Neuronal stem cell (in vitro differentiated cells): ENCODE results near the gene NFATC2IP.
A peak's percentile ranks its signal among the peaks of the same experiment; 100 is the strongest.

Source experiments
- DNase-seq: peaks from one replicate; pipeline ENCODE4 v3.0.0-alpha.2; 2013; ENCODE audit warnings: low spot score
- H2AFZ ChIP-seq: one replicate; pipeline ENCODE4 v1.6.1; 2013; ENCODE audit warnings: mild to moderate bottlenecking, low read length, inconsistent platforms
- H2AK5ac ChIP-seq: 2 replicates; pipeline ENCODE4 v1.6.1; 2013; ENCODE audit warnings: low read depth, mild to moderate bottlenecking, inconsistent platforms, low read length, moderate library complexity, mixed read lengths
- H2BK120ac ChIP-seq: 2 replicates; pipeline ENCODE4 v1.6.1; 2013; ENCODE audit warnings: low read depth, mild to moderate bottlenecking, inconsistent platforms, low read length, moderate library complexity, mixed read lengths
- H2BK12ac ChIP-seq: one replicate; pipeline ENCODE4 v1.6.1; 2013; ENCODE audit warnings: low read length, inconsistent platforms
- H2BK15ac ChIP-seq: 2 replicates; pipeline ENCODE4 v1.6.1; 2013; ENCODE audit warnings: mild to moderate bottlenecking, low read length, inconsistent platforms, mixed read lengths
- H2BK5ac ChIP-seq: one replicate; pipeline ENCODE4 v1.6.1; 2013; ENCODE audit warnings: inconsistent platforms, mild to moderate bottlenecking, low read length, moderate library complexity
- H3K14ac ChIP-seq: one replicate; pipeline ENCODE4 v1.6.1; 2013; ENCODE audit warnings: low read length, inconsistent platforms
- H3K18ac ChIP-seq: 2 replicates; pipeline ENCODE4 v1.6.1; 2013; ENCODE audit warnings: low read length, inconsistent platforms
- H3K23ac ChIP-seq: 2 replicates; pipeline ENCODE4 v1.6.1; 2013; ENCODE audit warnings: low read depth, mild to moderate bottlenecking, mixed read lengths, low read length, inconsistent platforms; ENCODE audit not compliant: poor library complexity
- H3K27ac ChIP-seq: replicated peaks from 3 replicates; pipeline ENCODE4 v1.5.1; 2013; ENCODE audit warnings: low read length, inconsistent platforms
- H3K27me3 ChIP-seq, 3 experiments: 2 replicates each; pipeline ENCODE4 v1.6.1; 2013; ENCODE audit warnings: low read length in 3 of 3, mild to moderate bottlenecking in 2 of 3, inconsistent platforms in 1 of 3, low read depth in 1 of 3, mixed read lengths in 1 of 3, moderate library complexity in 1 of 3; ENCODE audit not compliant: control insufficient read depth in 3 of 3, insufficient read depth in 3 of 3
- H3K36me3 ChIP-seq, 2 donors: replicated peaks in 1 of 2; 2 replicates each; pipeline ENCODE4 v1.6.1; 2013; ENCODE audit warnings: low read length in 2 of 2; ENCODE audit not compliant: control insufficient read depth in 2 of 2, insufficient read depth in 2 of 2
- H3K4ac ChIP-seq: 2 replicates; pipeline ENCODE4 v1.6.1; 2013; ENCODE audit warnings: inconsistent platforms, mild to moderate bottlenecking, low read length, moderate library complexity
- H3K4me1 ChIP-seq, 2 donors: 1 replicate in 1 of 2; 2 replicates in 1 of 2; pipeline ENCODE4 v1.6.1; 2013; ENCODE audit warnings: low read length in 2 of 2, low read depth in 1 of 2; ENCODE audit not compliant: control insufficient read depth in 2 of 2, insufficient read depth in 1 of 2
- H3K4me2 ChIP-seq: one replicate; pipeline ENCODE4 v1.6.1; 2013; ENCODE audit warnings: mild to moderate bottlenecking, low read length, inconsistent platforms; ENCODE audit not compliant: insufficient read depth, poor library complexity, severe bottlenecking
- H3K4me3 ChIP-seq, 2 donors: 2 replicates each; pipeline ENCODE4 v1.5.1; 2013; ENCODE audit warnings: low read length in 2 of 2, mild to moderate bottlenecking in 2 of 2, inconsistent platforms in 1 of 2, moderate library complexity in 1 of 2
- H3K79me1 ChIP-seq: one replicate; pipeline ENCODE4 v1.6.1; 2013; ENCODE audit warnings: low read depth, mild to moderate bottlenecking, inconsistent platforms, low read length, moderate library complexity
- H3K9ac ChIP-seq: one replicate; pipeline ENCODE4 v1.6.1; 2013; ENCODE audit warnings: mild to moderate bottlenecking, low read depth, low read length, inconsistent platforms; ENCODE audit not compliant: poor library complexity
- H3K9me3 ChIP-seq, 2 donors: replicated peaks in 1 of 2; 2 replicates each; pipeline versions ENCODE3 to v1.6.1; 2013; ENCODE audit warnings: low read length in 2 of 2, mild to moderate bottlenecking in 2 of 2, inconsistent platforms in 1 of 2, low read depth in 1 of 2, mixed read lengths in 1 of 2, moderate library complexity in 1 of 2; ENCODE audit not compliant: control insufficient read depth in 2 of 2, insufficient read depth in 1 of 2
- H4K8ac ChIP-seq: one replicate; pipeline ENCODE4 v1.6.1; 2013; ENCODE audit warnings: low read depth, mild to moderate bottlenecking, inconsistent platforms, low read length, moderate library complexity
- H4K91ac ChIP-seq: one replicate; pipeline ENCODE4 v1.6.1; 2013; ENCODE audit warnings: low read length, low read depth, mild to moderate bottlenecking, inconsistent platforms; ENCODE audit not compliant: poor library complexity
- WGBS, 2 donors: extraction: QIAGEN DNeasy Blood & Tissue Kit; methylation state at CpG; one replicate each; pipeline ENCODE4 v1.1.7; 2013; ENCODE audit warnings: missing lambda C conversion rate in 2 of 2, mixed read lengths in 1 of 2; ENCODE audit not compliant: insufficient read length in 2 of 2, insufficient replicate concordance in 1 of 2; ENCODE audit errors: extremely low coverage in 2 of 2; 5-methylcytosine and 5-hydroxymethylcytosine counted together

Gene NFATC2IP

GRCh38 chr16:29011112-29011511 lies 60.4 kb downstream of the NFATC2IP start:
- H2AFZ ChIP-seq, result peak overlapping the region; percentile 23
- no peak overlapping the region for H3K9ac ChIP-seq
- no peaks in the 10 kb centered on the region for H3K36me3 ChIP-seq
- no peak overlapping the region for H3K4me2 ChIP-seq
- no peak overlapping the region for H3K14ac ChIP-seq
- DNase-seq, result no peak
- H3K4ac ChIP-seq, result no peak overlapping the region
- H3K27ac ChIP-seq, result no peak overlapping the region
- H4K91ac ChIP-seq, result no peak overlapping the region
- no CpG with 5 or more reads among the region's 8 CpGs for WGBS, 2 donors
- H2BK15ac ChIP-seq, result no peak overlapping the region
- no peak overlapping the region for H4K8ac ChIP-seq
- H2BK12ac ChIP-seq, result peak overlapping the region; percentile 22
- peak overlapping the region; percentile 88 for H2AK5ac ChIP-seq
- H3K4me1 ChIP-seq, result no peaks in the 10 kb centered on the region
- H3K18ac ChIP-seq, result peak overlapping the region; percentile 48
- H3K23ac ChIP-seq, result peak overlapping the region; percentile 80
- no peak overlapping the region for H2BK120ac ChIP-seq
- H3K9me3 ChIP-seq, result no peaks in the 10 kb centered on the region
- peaks cover 0 to 4% (median 0%) of the 10 kb centered on the region in 3 experiments for H3K27me3 ChIP-seq
- H2BK5ac ChIP-seq, result no peak overlapping the region
- H3K79me1 ChIP-seq, result peaks cover 5% of the 10 kb centered on the region
- H3K4me3 ChIP-seq, result no peak overlapping the region

- Histone ChIP-seq H3K79me1 (peaks cover 5% of the 10 kb centered on the region), H2BK15ac (no peak overlapping the region), H3K27ac (no peak overlapping the region), H3K18ac (no peak overlapping the region), H2AFZ (no peak overlapping the region), H3K36me3 (no peaks in the 10 kb centered on the region), H3K4me2 (no peak overlapping the region), H3K4ac (no peak overlapping the region), H3K4me3 (no peak overlapping the region), H2BK5ac (no peak overlapping the region), H3K14ac (no peak overlapping the region), H2AK5ac (no peak overlapping the region), H2BK120ac (no peak overlapping the region), H3K23ac (no peak overlapping the region), H2BK12ac (no peak overlapping the region), H3K9ac (no peak overlapping the region), H3K27me3 (peaks cover 0 to 4% (median 0%) of the 10 kb centered on the region in 3 experiments), H3K4me1 (no peaks in the 10 kb centered on the region), H4K8ac (no peak overlapping the region), H3K9me3 (no peaks in the 10 kb centered on the region), H4K91ac (no peak overlapping the region)
- no CpG with 5 or more reads among the region's 4 CpGs for WGBS, 2 donors
- DNase-seq, result no peak
Observed at GRCh38 chr16:29011851-29012250, 61.1 kb downstream of the NFATC2IP start.

DNA sequence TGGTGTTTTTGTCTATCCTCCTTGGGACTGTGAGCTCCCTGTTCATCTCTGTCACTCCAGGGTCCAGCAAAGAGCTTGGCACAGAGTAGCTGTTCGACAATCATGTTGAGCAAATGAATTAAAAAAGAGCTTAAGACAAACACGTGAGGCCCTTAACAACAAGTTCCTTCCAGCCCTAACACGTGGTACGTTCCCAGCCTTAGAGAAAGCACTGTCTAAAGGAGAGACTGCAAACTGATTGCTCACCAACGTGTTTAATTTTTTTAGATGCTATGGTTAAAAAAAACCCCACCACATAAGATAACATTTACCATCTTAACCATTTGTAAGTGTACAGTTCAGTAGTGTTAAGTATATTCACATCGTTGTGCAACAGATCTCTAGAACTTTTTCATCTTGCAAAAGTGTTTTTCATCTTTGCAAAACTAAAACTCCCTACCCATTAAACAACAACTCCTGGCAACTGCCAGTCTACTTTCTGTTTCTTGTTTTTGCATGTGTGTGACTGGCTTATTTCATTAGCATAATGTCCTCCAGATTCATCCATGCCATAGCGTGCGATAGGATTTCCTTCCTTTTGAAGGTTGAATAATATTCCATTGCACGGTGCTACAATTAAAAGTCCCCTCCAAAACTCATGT lies 62.3 kb downstream of the NFATC2IP start:
- Histone ChIP-seq H2AK5ac (no peak overlapping the region), H2BK12ac (no peak overlapping the region), H3K18ac (no peak overlapping the region), H4K91ac (no peak overlapping the region), H3K36me3 (no peaks in the 10 kb centered on the region), H3K4me3 (no peak overlapping the region), H2AFZ (no peak overlapping the region), H3K14ac (no peak overlapping the region), H3K79me1 (peaks cover 5% of the 10 kb centered on the region), H3K27ac (no peak overlapping the region), H2BK5ac (no peak overlapping the region), H2BK15ac (no peak overlapping the region), H3K27me3 (peaks cover 0 to 3% (median 0%) of the 10 kb centered on the region in 3 experiments), H3K9ac (no peak overlapping the region), H3K23ac (no peak overlapping the region), H3K4me1 (no peaks in the 10 kb centered on the region), H3K4me2 (no peak overlapping the region), H3K4ac (no peak overlapping the region), H3K9me3 (no peaks in the 10 kb centered on the region), H2BK120ac (no peak overlapping the region), H4K8ac (no peak overlapping the region)
- WGBS, 2 donors, result no CpG with 5 or more reads among the region's 9 CpGs
- no peak for DNase-seq

GRCh38 chr16:29014561-29015069 lies 63.9 kb downstream of the NFATC2IP start:
- Histone ChIP-seq H2AK5ac (no peak overlapping the region), H3K14ac (no peak overlapping the region), H3K4ac (no peak overlapping the region), H3K4me2 (no peak overlapping the region), H2BK5ac (no peak overlapping the region), H2BK120ac (no peak overlapping the region), H3K79me1 (peaks cover 5% of the 10 kb centered on the region), H2AFZ (no peak overlapping the region), H3K27me3 (no peaks in the 10 kb centered on the region), H3K27ac (no peak overlapping the region), H4K91ac (no peak overlapping the region), H3K4me3 (no peak overlapping the region), H2BK15ac (no peak overlapping the region), H4K8ac (no peak overlapping the region), H3K9me3 (no peaks in the 10 kb centered on the region), H2BK12ac (no peak overlapping the region), H3K4me1 (no peaks in the 10 kb centered on the region), H3K23ac (no peak overlapping the region), H3K18ac (no peak overlapping the region), H3K36me3 (no peaks in the 10 kb centered on the region), H3K9ac (no peak overlapping the region)
- DNase-seq, result no peak
- WGBS, 2 donors, result no CpG with 5 or more reads among the region's 3 CpGs
